IMR-90 (cell line): ENCODE data around the gene HYCC1. TPM values are rescaled to one million over a fixed set of nuclear protein-coding genes. Genes with fewer than 3 reads are reported as not detected.

Experiments used
- ATAC-seq: fragments of 200-7000 bp; cut with Tn5 transposase; 2 replicates; pipeline ENCODE4 v1.9.1; 2020; ENCODE audit warnings: low read depth, mild to moderate bottlenecking, moderate library complexity
- BruUV-seq: library from RNA; stranded (reverse); fragments of 400-500 nt; replicated peaks from 2 replicates; lab custom pipeline; 2021; lab: Mats Ljungman, UMichigan
- CTCF ChIA-PET: fragments of 300-600 bp; formaldehyde crosslinking; extraction: SDS; loops from one replicate; lab custom pipeline; 2021; ENCODE audit warnings: antibody characterized with exemption; lab: Yijun Ruan, JAX
- POLR2A ChIA-PET: fragments of 300-600 bp; sonication (Branson Sonifier 250); formaldehyde crosslinking; loops from one replicate; lab custom pipeline; 2022; ENCODE audit warnings: antibody characterized with exemption; ENCODE audit not compliant: unreplicated experiment; lab: Charles Lee
- DNase-seq: peaks from one replicate; pipeline ENCODE4 v3.0.0; 2013
- H2AFZ ChIP-seq: replicated peaks from 2 replicates; pipeline ENCODE3; 2013; ENCODE audit warnings: low read length, mild to moderate bottlenecking; ENCODE audit not compliant: poor library complexity
- H2AK5ac ChIP-seq: 2 replicates; pipeline ENCODE4 v1.6.1; 2013; ENCODE audit warnings: low read depth, low read length, inconsistent platforms
- H2AK9ac ChIP-seq: replicated peaks from 2 replicates; pipeline ENCODE3; 2013; ENCODE audit warnings: mild to moderate bottlenecking, low read depth, low read length, moderate library complexity; ENCODE audit not compliant: poor library complexity
- H2BK120ac ChIP-seq: 2 replicates; pipeline ENCODE4 v1.6.1; 2013; ENCODE audit warnings: low read depth, low read length, inconsistent platforms
- H2BK15ac ChIP-seq: 3 replicates; pipeline ENCODE4 v1.6.1; 2013; ENCODE audit warnings: low read depth, low read length, inconsistent platforms
- H2BK20ac ChIP-seq: 2 replicates; pipeline ENCODE4 v1.6.1; 2013; ENCODE audit warnings: low read depth, mild to moderate bottlenecking, inconsistent platforms, low read length, moderate library complexity
- H2BK5ac ChIP-seq: 2 replicates; pipeline ENCODE4 v1.6.1; 2013; ENCODE audit warnings: mild to moderate bottlenecking, low read depth, low read length, inconsistent platforms; ENCODE audit not compliant: poor library complexity, severe bottlenecking
- H3K14ac ChIP-seq: replicated peaks from 2 replicates; pipeline ENCODE4 v1.6.1; 2013; ENCODE audit warnings: low read depth, low read length, inconsistent platforms
- H3K18ac ChIP-seq: 2 replicates; pipeline ENCODE4 v1.6.1; 2013; ENCODE audit warnings: low read depth, low read length, control low read depth
- H3K23ac ChIP-seq: 2 replicates; pipeline ENCODE4 v1.6.1; 2013; ENCODE audit warnings: low read depth, low read length, inconsistent platforms
- H3K27ac ChIP-seq: 2 replicates; pipeline ENCODE4 v1.5.1; 2013; ENCODE audit warnings: mild to moderate bottlenecking, control low read depth, low read length; ENCODE audit not compliant: insufficient read depth
- H3K27me3 ChIP-seq: 2 replicates; pipeline ENCODE4 v1.6.1; 2013; ENCODE audit warnings: low read length; ENCODE audit not compliant: control insufficient read depth, insufficient read depth
- H3K36me3 ChIP-seq: 2 replicates; pipeline ENCODE4 v1.6.1; 2013; ENCODE audit warnings: low read length, mixed read lengths; ENCODE audit not compliant: control insufficient read depth, insufficient read depth
- H3K4ac ChIP-seq: 2 replicates; pipeline ENCODE4 v1.6.1; 2013; ENCODE audit warnings: low read depth, low read length, inconsistent platforms
- H3K4me1 ChIP-seq: 2 replicates; pipeline ENCODE4 v1.6.1; 2013; ENCODE audit warnings: low read length, mixed read lengths; ENCODE audit not compliant: control insufficient read depth, insufficient read depth
- H3K4me2 ChIP-seq: 2 replicates; pipeline ENCODE4 v1.6.1; 2013; ENCODE audit warnings: low read depth, mild to moderate bottlenecking, control low read depth, low read length, moderate library complexity
- H3K4me3 ChIP-seq: 2 replicates; pipeline ENCODE4 v1.5.1; 2013; ENCODE audit warnings: low read depth, mild to moderate bottlenecking, control low read depth, low read length, moderate library complexity; ENCODE audit not compliant: insufficient read depth
- H3K56ac ChIP-seq: 2 replicates; pipeline ENCODE4 v1.6.1; 2013; ENCODE audit warnings: low read length, inconsistent platforms; ENCODE audit not compliant: insufficient read depth; ENCODE audit errors: extremely low read depth
- H3K79me1 ChIP-seq, 2 experiments: 2 replicates each; pipeline ENCODE4 v1.6.1; 2013; ENCODE audit warnings: low read length in 2 of 2, inconsistent platforms in 1 of 2, low read depth in 1 of 2
- H3K9ac ChIP-seq: 2 replicates; pipeline ENCODE4 v1.6.1; 2013; ENCODE audit warnings: low read depth, low read length, control low read depth
- H3K9me1 ChIP-seq: 2 replicates; pipeline ENCODE4 v1.6.1; 2013; ENCODE audit warnings: low read length, inconsistent platforms; ENCODE audit not compliant: insufficient read depth
- H3K9me3 ChIP-seq: 2 replicates; pipeline ENCODE4 v1.6.1; 2013; ENCODE audit warnings: low read length; ENCODE audit not compliant: control insufficient read depth, insufficient read depth
- H4K20me1 ChIP-seq: 2 replicates; pipeline ENCODE4 v1.6.1; 2013; ENCODE audit warnings: low read length, inconsistent platforms; ENCODE audit not compliant: insufficient read depth
- H4K5ac ChIP-seq: 2 replicates; pipeline ENCODE4 v1.6.1; 2013; ENCODE audit warnings: mild to moderate bottlenecking, low read depth, low read length, control low read depth
- H4K8ac ChIP-seq, 2 experiments: 2 replicates each; pipeline ENCODE4 v1.6.1; 2013; ENCODE audit warnings: low read depth in 2 of 2, low read length in 2 of 2, control low read depth in 1 of 2, inconsistent platforms in 1 of 2
- H4K91ac ChIP-seq: 2 replicates; pipeline ENCODE4 v1.6.1; 2013; ENCODE audit warnings: low read depth, low read length, inconsistent platforms; ENCODE audit not compliant: insufficient read depth
- BHLHE40 ChIP-seq: fragments of 150-350 bp; IDR thresholded peaks from 2 replicates; pipeline ENCODE4 v1.6.1; 2016; ENCODE audit warnings: mild to moderate bottlenecking, low read depth, low read length
- CHD1 ChIP-seq: IDR thresholded peaks from 2 replicates; pipeline ENCODE4 v1.6.1; 2012; ENCODE audit warnings: low read depth, low read length, improper control_type of control experiment
- MAZ ChIP-seq: IDR thresholded peaks from 2 replicates; pipeline ENCODE4 v1.6.1; 2012; ENCODE audit warnings: low read depth, mild to moderate bottlenecking, low read length, improper control_type of control experiment, moderate library complexity, borderline replicate concordance
- MXI1 ChIP-seq: IDR thresholded peaks from 2 replicates; pipeline ENCODE4 v1.6.1; 2012; ENCODE audit warnings: low read depth, mild to moderate bottlenecking, low read length, moderate library complexity, borderline replicate concordance
- NFE2L2 ChIP-seq: fragments of 150-350 bp; IDR thresholded peaks from 2 replicates; pipeline ENCODE4 v1.6.1; 2016; ENCODE audit warnings: low read depth, mild to moderate bottlenecking, low read length
- POLR2A ChIP-seq: IDR thresholded peaks from 2 replicates; pipeline ENCODE4 v1.6.1; 2012; ENCODE audit warnings: mild to moderate bottlenecking, low read depth, low read length
- RAD21 ChIP-seq: IDR thresholded peaks from 2 replicates; pipeline ENCODE4 v1.6.1; 2012; ENCODE audit warnings: low read length, improper control_type of control experiment
- RCOR1 ChIP-seq: IDR thresholded peaks from 2 replicates; pipeline ENCODE4 v1.6.1; 2012; ENCODE audit warnings: mild to moderate bottlenecking, low read length, improper control_type of control experiment; ENCODE audit not compliant: insufficient replicate concordance
- WGBS, 2 experiments: methylation state at CpG; one replicate each; pipeline versions ENCODE4 v1.1.5 to v1.1.7; 2013; ENCODE audit warnings: missing lambda C conversion rate in 2 of 2; ENCODE audit not compliant: insufficient read length in 1 of 2; ENCODE audit errors: extremely low coverage in 2 of 2; 5-methylcytosine and 5-hydroxymethylcytosine counted together
- dilution Hi-C: fragments of 300-500 bp; cut with HindIII; formaldehyde crosslinking; loops from one replicate; pipeline ENCODE4 v1.14.3; 2018; ENCODE audit warnings: low sequenced_read_pairs; ENCODE audit not compliant: unreplicated experiment
- in situ Hi-C: fragments of 300-500 bp; cut with MboI; formaldehyde crosslinking; loops from 3 replicates; pipeline ENCODE4 v1.14.3; 2019; ENCODE audit warnings: low sequenced_read_pairs, inconsistent platforms, mixed read lengths
- intact Hi-C: fragments of 100-400 bp; cut with micrococcal nuclease; formaldehyde crosslinking; loops from 2 replicates; pipeline ENCODE4 v1.10.0; 2022
- polyA plus RNA-seq, 3 experiments: library from polyadenylated mRNA; depleted of rRNA; stranded (reverse); fragments of >200 nt; gene quantifications; 2 replicates each; pipeline ENCODE4 v1.2.3, GENCODE V29; 2012; ENCODE audit warnings: low replicate concordance in 1 of 3
- total RNA-seq: library from RNA; depleted of rRNA; stranded (reverse); fragments of >200 nt; gene quantifications from 2 replicates; pipeline ENCODE4 v1.2.3, GENCODE V29; 2012

Gene HYCC1
- total and polyA plus RNA-seq, 2 of the 4 experiments (the other 2 are of a cell fraction), result 44.1 to 78.3 TPM

DNA sequence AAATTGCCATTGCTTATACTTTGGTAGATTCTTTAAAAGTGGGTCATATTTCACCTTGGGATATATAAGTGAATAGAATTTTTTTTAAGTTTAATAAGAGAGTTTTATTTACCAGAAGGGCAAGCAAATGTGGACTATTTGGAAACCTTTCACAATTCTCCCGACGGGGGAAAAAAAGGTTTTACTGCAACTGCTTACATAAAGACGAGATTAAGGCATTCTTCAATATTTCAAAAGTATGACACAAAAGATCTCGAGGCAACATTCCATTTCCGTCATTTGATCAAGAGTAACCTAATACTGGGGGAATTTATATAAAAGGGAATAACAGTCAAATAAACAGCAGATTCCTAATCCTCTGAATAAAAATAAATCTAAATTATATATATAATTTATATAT is 28.5 kb downstream of the HYCC1 start:
- Histone ChIP-seq H3K9me1 (0 out of 2 replicates have a peak, but pooled peaks cover 6% of the 10 kb centered on the region), H3K27ac (no peak overlapping the region)
- BruUV-seq, result no TSS peak

More for the DNA sequence above, 28.5 kb downstream of the HYCC1 start:
- no peak overlapping the region for H2BK120ac ChIP-seq
- H3K18ac ChIP-seq, result no peak overlapping the region
- no CpG with 5 or more reads among the region's 5 CpGs for WGBS, 2 experiments
- H3K4me3 ChIP-seq, result no peak overlapping the region
- intact Hi-C loops, result no loop called here
- H3K79me1 ChIP-seq, result peaks cover 23 to 71% of the 10 kb centered on the region in 2 experiments
- no peak for TF ChIP-seq NFE2L2
- no peak for TF ChIP-seq MAZ
- TF ChIP-seq POLR2A, result no peak
- TF ChIP-seq MXI1, result no peak
- TF ChIP-seq CHD1, result no peak
- TF ChIP-seq RAD21, result no peak
- no peak for TF ChIP-seq RCOR1
- TF ChIP-seq BHLHE40, result no peak
- no peak overlapping the region for H2AK5ac ChIP-seq
- no peak overlapping the region for H2AK9ac ChIP-seq
- CTCF ChIA-PET, result no interaction called here
- no peak overlapping the region for H2AFZ ChIP-seq
- POLR2A ChIA-PET, result no interaction called here
- no peak overlapping the region for H2BK20ac ChIP-seq
- dilution Hi-C loops, result no loop called here
- no peaks in the 10 kb centered on the region for H3K9me3 ChIP-seq
- no peak for ATAC-seq
- in situ Hi-C loops, result no loop called here
- no peak overlapping the region for H4K91ac ChIP-seq
- H3K14ac ChIP-seq, result no peak overlapping the region
- no peak overlapping the region for H3K9ac ChIP-seq
- H3K27me3 ChIP-seq, result no peaks in the 10 kb centered on the region
- no peak overlapping the region for H3K56ac ChIP-seq
- no peak overlapping the region for H4K8ac ChIP-seq
- H2BK5ac ChIP-seq, result no peak overlapping the region
- peaks cover 4% of the 10 kb centered on the region; the same call in 1 of the 2 replicates for H4K20me1 ChIP-seq
- H3K23ac ChIP-seq, result no peak overlapping the region
- H3K4ac ChIP-seq, result no peak overlapping the region
- no peak overlapping the region for H4K5ac ChIP-seq
- no peak overlapping the region for H3K4me2 ChIP-seq
- DNase-seq, result no peak
- peaks cover 4% of the 10 kb centered on the region; the same call in 1 of the 2 replicates for H3K36me3 ChIP-seq
- peaks cover 4% of the 10 kb centered on the region for H3K4me1 ChIP-seq
- H2BK15ac ChIP-seq, result no peak overlapping the region
